22Rv1 (cell line): ENCODE data around the gene PNPLA8.

Experiments used
- CTCF ChIP-seq: fragments of 450-650 bp; IDR thresholded peaks from 2 replicates; pipeline ENCODE4 v1.5.1; 2017; ENCODE audit warnings: mild to moderate bottlenecking
- ZFX ChIP-seq: fragments of 450-650 bp; IDR thresholded peaks from 2 replicates; pipeline ENCODE4 v1.6.1; 2017; ENCODE audit warnings: antibody characterized with exemption, borderline replicate concordance

DNA sequence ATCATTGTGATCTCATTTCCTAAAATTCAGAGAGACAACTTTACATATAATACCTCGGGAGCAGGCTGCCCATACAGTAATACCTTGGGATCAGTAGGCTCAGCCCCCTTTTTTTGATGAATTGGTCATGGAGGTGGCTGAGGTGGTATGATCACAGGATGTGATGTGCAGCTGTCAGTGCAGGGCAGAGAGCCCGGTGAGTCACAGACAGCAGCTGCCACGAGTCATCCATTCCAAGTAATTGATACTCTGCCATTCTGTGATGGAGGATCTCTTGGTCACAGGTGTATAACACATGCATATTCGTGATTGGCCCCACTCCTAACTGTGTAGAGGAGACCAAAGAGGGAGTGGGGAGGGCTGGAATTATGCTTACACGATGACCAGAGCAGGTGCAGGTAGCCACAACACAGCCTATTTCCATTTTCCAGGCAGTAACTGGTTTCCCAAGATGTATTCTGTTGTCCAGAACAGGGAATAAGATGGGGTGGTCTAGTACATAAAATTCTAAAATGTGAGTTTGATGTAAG is 83.8 kb downstream of the PNPLA8 start:
- no peak for TF ChIP-seq CTCF
- no peak for TF ChIP-seq ZFX
